H9 (cell line): ENCODE measurements around the gene SLC19A1. TPM values are rescaled to one million over a fixed set of nuclear protein-coding genes. Genes with fewer than 3 reads are reported as not detected.

Experiments used
- DNase-seq: peaks from one replicate; pipeline ENCODE4 v3.0.0-alpha.2; 2017
- H2AFZ ChIP-seq: one replicate; pipeline ENCODE4 v1.6.1; 2013; ENCODE audit warnings: mild to moderate bottlenecking, low read length, control low read depth, moderate library complexity
- H2AK5ac ChIP-seq: 2 replicates; pipeline ENCODE4 v1.6.1; 2013; ENCODE audit warnings: low read length, control low read depth, mixed read lengths; ENCODE audit not compliant: insufficient read length
- H2BK120ac ChIP-seq: one replicate; pipeline ENCODE4 v1.6.1; 2013; ENCODE audit warnings: low read depth, mild to moderate bottlenecking, low read length, control low read depth, inconsistent platforms; ENCODE audit not compliant: poor library complexity, severe bottlenecking
- H2BK12ac ChIP-seq: 2 replicates; pipeline ENCODE4 v1.6.1; 2013; ENCODE audit warnings: low read length, control low read depth, mixed read lengths, low read depth; ENCODE audit not compliant: insufficient read length
- H2BK15ac ChIP-seq: 2 replicates; pipeline ENCODE4 v1.6.1; 2013; ENCODE audit warnings: low read depth, low read length, control low read depth
- H2BK20ac ChIP-seq: one replicate; pipeline ENCODE4 v1.6.1; 2013; ENCODE audit warnings: low read depth, mild to moderate bottlenecking, low read length, control low read depth, inconsistent platforms; ENCODE audit not compliant: poor library complexity, severe bottlenecking
- H2BK5ac ChIP-seq: 2 replicates; pipeline ENCODE4 v1.6.1; 2013; ENCODE audit warnings: low read length, control low read depth, mixed read lengths; ENCODE audit not compliant: insufficient read length
- H3K14ac ChIP-seq: 2 replicates; pipeline ENCODE4 v1.6.1; 2013; ENCODE audit warnings: low read length, control low read depth; ENCODE audit not compliant: insufficient read depth
- H3K18ac ChIP-seq: 2 replicates; pipeline ENCODE4 v1.6.1; 2013; ENCODE audit warnings: low read depth, mild to moderate bottlenecking, mixed read lengths, low read length, control low read depth; ENCODE audit not compliant: insufficient read length
- H3K23ac ChIP-seq: 2 replicates; pipeline ENCODE4 v1.6.1; 2013; ENCODE audit warnings: low read length, control low read depth, mixed read lengths, low read depth; ENCODE audit not compliant: insufficient read length
- H3K23me2 ChIP-seq: 2 replicates; pipeline ENCODE4 v1.6.1; 2013; ENCODE audit warnings: low read depth, mild to moderate bottlenecking, mixed read lengths, low read length, control low read depth; ENCODE audit not compliant: insufficient read length, poor library complexity, severe bottlenecking
- H3K27ac ChIP-seq: 2 replicates; pipeline ENCODE4 v1.5.1; 2013; ENCODE audit warnings: low read length, control low read depth, mixed read lengths, low read depth; ENCODE audit not compliant: insufficient read length
- H3K27me3 ChIP-seq: 2 replicates; pipeline ENCODE4 v1.6.1; 2013; ENCODE audit warnings: low read length, control low read depth, inconsistent platforms; ENCODE audit not compliant: insufficient read depth
- H3K4ac ChIP-seq: 2 replicates; pipeline ENCODE4 v1.6.1; 2013; ENCODE audit warnings: low read depth, mild to moderate bottlenecking, control low read depth, inconsistent platforms, low read length, moderate library complexity
- H3K4me1 ChIP-seq: 2 replicates; pipeline ENCODE4 v1.6.1; 2013; ENCODE audit warnings: low read length, control low read depth, inconsistent platforms; ENCODE audit not compliant: insufficient read depth
- H3K4me2 ChIP-seq: 2 replicates; pipeline ENCODE4 v1.6.1; 2013; ENCODE audit warnings: low read length, control low read depth, mixed read lengths; ENCODE audit not compliant: insufficient read length, insufficient read depth
- H3K56ac ChIP-seq: 2 replicates; pipeline ENCODE4 v1.6.1; 2013; ENCODE audit warnings: low read depth, mild to moderate bottlenecking, mixed read lengths, low read length, control low read depth; ENCODE audit not compliant: insufficient read length
- H3K79me1 ChIP-seq: 2 replicates; pipeline ENCODE4 v1.6.1; 2013; ENCODE audit warnings: low read depth, mild to moderate bottlenecking, moderate library complexity, low read length, control low read depth, inconsistent platforms; ENCODE audit not compliant: insufficient read depth, poor library complexity, severe bottlenecking
- H3K79me2 ChIP-seq: 2 replicates; pipeline ENCODE4 v1.6.1; 2013; ENCODE audit warnings: low read length, control low read depth, inconsistent platforms; ENCODE audit not compliant: insufficient read depth
- H3K9ac ChIP-seq: 2 replicates; pipeline ENCODE4 v1.6.1; 2013; ENCODE audit warnings: low read length, control low read depth, mixed read lengths; ENCODE audit not compliant: insufficient read length; ENCODE audit errors: extremely low read depth
- H3K9me3 ChIP-seq: one replicate; pipeline ENCODE4 v1.6.1; 2013; ENCODE audit warnings: low read depth, low read length, inconsistent platforms; ENCODE audit not compliant: control insufficient read depth
- H3T11ph ChIP-seq: one replicate; pipeline ENCODE4 v1.6.1; 2013; ENCODE audit warnings: mild to moderate bottlenecking, low read length, control low read depth, inconsistent platforms
- H4K20me1 ChIP-seq: one replicate; pipeline ENCODE4 v1.6.1; 2013; ENCODE audit not compliant: control insufficient read depth, insufficient read length, insufficient read depth
- H4K5ac ChIP-seq: 2 replicates; pipeline ENCODE4 v1.6.1; 2013; ENCODE audit warnings: low read depth, mild to moderate bottlenecking, mixed read lengths, low read length, control low read depth; ENCODE audit not compliant: insufficient read length
- H4K8ac ChIP-seq: replicated peaks from 2 replicates; pipeline ENCODE4 v1.6.1; 2013; ENCODE audit warnings: low read length, control low read depth, mixed read lengths, low read depth; ENCODE audit not compliant: insufficient read length
- H4K91ac ChIP-seq: 2 replicates; pipeline ENCODE4 v1.6.1; 2013; ENCODE audit warnings: low read depth, mild to moderate bottlenecking, moderate library complexity, mixed read lengths, low read length, control low read depth; ENCODE audit not compliant: insufficient read length
- H3K27ac Mint-ChIP-seq, 3 experiments: 2 replicates in 2 of 3; 3 replicates in 1 of 3; pipeline ENCODE4 v1.8.0; 2020 to 2021; ENCODE audit warnings: mixed read lengths in 3 of 3, mild to moderate bottlenecking in 1 of 3, moderate library complexity in 1 of 3
- H3K27me3 Mint-ChIP-seq: 2 replicates; pipeline ENCODE4 v1.8.0; 2021; ENCODE audit warnings: low read depth, mild to moderate bottlenecking, moderate library complexity, mixed read lengths
- H3K36me3 Mint-ChIP-seq, 3 experiments: 2 replicates in 2 of 3; 3 replicates in 1 of 3; pipeline ENCODE4 v1.8.0; 2020 to 2021; ENCODE audit warnings: low read depth in 3 of 3, mixed read lengths in 3 of 3; ENCODE audit not compliant: insufficient read depth in 1 of 3
- H3K4me1 Mint-ChIP-seq, 2 experiments: 2 replicates each; pipeline ENCODE4 v1.8.0; 2020; ENCODE audit warnings: mixed read lengths in 2 of 2
- H3K4me3 Mint-ChIP-seq, 2 experiments: 2 replicates in 1 of 2; 3 replicates in 1 of 2; pipeline ENCODE4 v1.8.0; 2020 to 2021; ENCODE audit warnings: mild to moderate bottlenecking in 2 of 2, mixed read lengths in 2 of 2, moderate library complexity in 1 of 2
- H3K9me3 Mint-ChIP-seq, 2 experiments: 2 replicates in 1 of 2; 3 replicates in 1 of 2; pipeline ENCODE4 v1.8.0; 2020; ENCODE audit warnings: mild to moderate bottlenecking in 2 of 2, mixed read lengths in 2 of 2, moderate library complexity in 1 of 2
- WGBS: extraction: QIAGEN DNeasy Blood & Tissue Kit; methylation state at CpG from one replicate; pipeline ENCODE4 v1.1.7; 2013; ENCODE audit warnings: missing lambda C conversion rate, low lambda C conversion rate, mixed read lengths; ENCODE audit not compliant: insufficient read length; ENCODE audit errors: extremely low coverage; 5-methylcytosine and 5-hydroxymethylcytosine counted together
- total RNA-seq: library from RNA; stranded (reverse); gene quantifications from 2 replicates; pipeline ENCODE4 v1.2.1, GENCODE V29; 2021
- TF ChIP-seq, protein P1 (sequence below): fragments of 200-600 bp; sonication (generic); conservative IDR thresholded peaks from 3 replicates; pipeline ENCODE4 v1.8.0; 2021; ENCODE audit warnings: antibody characterized with exemption, mild to moderate bottlenecking

Gene SLC19A1
- total RNA-seq, 1 experiment from 2014 or later: 32.4 TPM

DNA sequence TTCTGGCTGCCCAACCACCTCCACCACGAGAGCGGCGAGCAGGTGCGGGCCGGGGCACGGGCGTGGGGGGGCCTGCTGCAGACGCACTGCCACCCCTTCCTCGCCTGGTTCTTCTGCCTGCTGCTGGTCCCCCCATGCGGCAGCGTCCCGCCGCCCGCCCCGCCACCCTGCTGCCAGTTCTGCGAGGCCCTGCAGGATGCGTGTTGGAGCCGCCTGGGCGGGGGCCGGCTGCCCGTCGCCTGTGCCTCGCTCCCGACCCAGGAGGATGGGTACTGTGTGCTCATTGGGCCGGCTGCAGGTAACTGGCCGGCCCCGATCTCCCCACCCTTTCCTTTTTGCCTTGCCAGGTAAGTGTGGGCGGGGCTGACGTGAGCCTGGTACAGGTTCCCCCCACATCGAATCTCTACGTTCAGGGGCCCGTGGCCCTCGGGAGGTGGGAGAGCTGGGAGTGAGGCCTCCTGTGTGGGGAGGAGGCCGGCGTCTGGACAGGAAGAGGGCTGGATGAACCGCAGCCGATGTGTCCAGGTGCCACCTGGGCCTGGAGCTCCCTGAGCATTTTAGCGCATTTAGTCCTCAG lies 85.6 kb downstream of the SLC19A1 start:
- H3K36me3 Mint-ChIP-seq: peaks cover 22 to 29% (median 28%) of the 10 kb centered on the region in 3 experiments
- no peak overlapping the region for H3T11ph ChIP-seq
- H3K18ac ChIP-seq: no peak overlapping the region
- no peak overlapping the region for H2BK5ac ChIP-seq
- no peak overlapping the region for H3K27ac ChIP-seq
- H2BK20ac ChIP-seq: no peak overlapping the region
- H4K8ac ChIP-seq: no peak overlapping the region
- no peaks in the 10 kb centered on the region for H3K23me2 ChIP-seq
- H3K9me3 Mint-ChIP-seq: peaks cover 3 to 10% of the 10 kb centered on the region in 2 experiments
- no peak overlapping the region for H4K91ac ChIP-seq
- H3K4me1 ChIP-seq: no peaks in the 10 kb centered on the region
- no peak overlapping the region for H3K4me2 ChIP-seq
- peaks cover 6 to 10% of the 10 kb centered on the region in 2 experiments for H3K4me1 Mint-ChIP-seq
- H2AK5ac ChIP-seq: no peak overlapping the region
- H3K56ac ChIP-seq: no peak overlapping the region
- no peak overlapping the region for H4K5ac ChIP-seq
- no peak overlapping the region for H3K27ac Mint-ChIP-seq
- H3K27me3 ChIP-seq: no peaks in the 10 kb centered on the region
- peaks cover 9% of the 10 kb centered on the region; the same call in 1 of the 2 replicates for H3K79me2 ChIP-seq
- H3K14ac ChIP-seq: no peak overlapping the region
- no peaks in the 10 kb centered on the region for H3K9me3 ChIP-seq
- H2BK15ac ChIP-seq: no peak overlapping the region
- H3K9ac ChIP-seq: no peak overlapping the region
- no peak overlapping the region for H3K23ac ChIP-seq
- no peak overlapping the region for H3K4me3 Mint-ChIP-seq
- no peak overlapping the region for H3K4ac ChIP-seq
- H2AFZ ChIP-seq: no peak overlapping the region
- H3K27me3 Mint-ChIP-seq: no peaks in the 10 kb centered on the region
- peaks cover 2% of the 10 kb centered on the region for H3K79me1 ChIP-seq
- WGBS: no CpG with 5 or more reads among the region's 38 CpGs
- no peaks in the 10 kb centered on the region for H4K20me1 ChIP-seq
- no peak overlapping the region for H2BK120ac ChIP-seq
- TF ChIP-seq, protein P1, sequence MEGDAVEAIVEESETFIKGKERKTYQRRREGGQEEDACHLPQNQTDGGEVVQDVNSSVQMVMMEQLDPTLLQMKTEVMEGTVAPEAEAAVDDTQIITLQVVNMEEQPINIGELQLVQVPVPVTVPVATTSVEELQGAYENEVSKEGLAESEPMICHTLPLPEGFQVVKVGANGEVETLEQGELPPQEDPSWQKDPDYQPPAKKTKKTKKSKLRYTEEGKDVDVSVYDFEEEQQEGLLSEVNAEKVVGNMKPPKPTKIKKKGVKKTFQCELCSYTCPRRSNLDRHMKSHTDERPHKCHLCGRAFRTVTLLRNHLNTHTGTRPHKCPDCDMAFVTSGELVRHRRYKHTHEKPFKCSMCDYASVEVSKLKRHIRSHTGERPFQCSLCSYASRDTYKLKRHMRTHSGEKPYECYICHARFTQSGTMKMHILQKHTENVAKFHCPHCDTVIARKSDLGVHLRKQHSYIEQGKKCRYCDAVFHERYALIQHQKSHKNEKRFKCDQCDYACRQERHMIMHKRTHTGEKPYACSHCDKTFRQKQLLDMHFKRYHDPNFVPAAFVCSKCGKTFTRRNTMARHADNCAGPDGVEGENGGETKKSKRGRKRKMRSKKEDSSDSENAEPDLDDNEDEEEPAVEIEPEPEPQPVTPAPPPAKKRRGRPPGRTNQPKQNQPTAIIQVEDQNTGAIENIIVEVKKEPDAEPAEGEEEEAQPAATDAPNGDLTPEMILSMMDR: no peak
- no peak overlapping the region for H2BK12ac ChIP-seq
- no peak for DNase-seq
